PC-9 (cell line): ENCODE results near the gene RBAK. TPM values are rescaled to one million over a fixed set of nuclear protein-coding genes. Genes with fewer than 3 reads are reported as not detected.

Source experiments
- Bru-seq: library from RNA; stranded (reverse); fragments of 400-500 nt; gene quantifications from one replicate; lab custom pipeline; 2021; lab: Mats Ljungman, UMichigan
- BruChase-seq, 2 experiments: library from RNA; stranded (reverse); fragments of 400-500 nt; gene quantifications; one replicate each; lab custom pipeline; 2021; lab: Mats Ljungman, UMichigan
- BruUV-seq: library from RNA; stranded (reverse); fragments of 400-500 nt; replicated peaks from 2 replicates; lab custom pipeline; 2021; lab: Mats Ljungman, UMichigan
- CTCF ChIA-PET: fragments of 300-600 bp; sonication (Branson Sonifier 250); formaldehyde crosslinking; loops from one replicate; lab custom pipeline; 2022; ENCODE audit warnings: antibody characterized with exemption; lab: Charles Lee
- POLR2A ChIA-PET: fragments of 300-600 bp; sonication (Branson Sonifier 250); formaldehyde crosslinking; loops from one replicate; lab custom pipeline; 2022; ENCODE audit warnings: antibody characterized with exemption; ENCODE audit not compliant: unreplicated experiment; lab: Charles Lee
- DNase-seq, 2 experiments: peaks; one replicate each; pipeline versions ENCODE4 v3.0.0 to v3.0.0-alpha.2; 2015 to 2022; ENCODE audit warnings: mixed read lengths in 1 of 2
- H2AFZ ChIP-seq: fragments of 200-600 bp; sonication (generic); 2 replicates; pipeline ENCODE4 v1.8.1; 2017; ENCODE audit warnings: antibody characterized with exemption
- H3F3A ChIP-seq: fragments of 200-600 bp; sonication (generic); 2 replicates; pipeline ENCODE4 v1.8.1; 2017; ENCODE audit warnings: antibody characterized with exemption, mild to moderate bottlenecking, low read depth; ENCODE audit not compliant: insufficient read depth
- H3K27ac ChIP-seq: fragments of 200-600 bp; sonication (generic); 2 replicates; pipeline ENCODE4 v1.6.1; 2016; ENCODE audit warnings: mixed run types
- H3K27me3 ChIP-seq: fragments of 200-600 bp; sonication (generic); 2 replicates; pipeline ENCODE4 v1.6.1; 2016; ENCODE audit warnings: low read depth, mixed run types; ENCODE audit not compliant: insufficient read depth
- H3K36me3 ChIP-seq: fragments of 200-600 bp; sonication (generic); 2 replicates; pipeline ENCODE4 v1.6.1; 2016; ENCODE audit warnings: low read depth, mixed run types
- H3K4me1 ChIP-seq: fragments of 200-600 bp; sonication (generic); replicated peaks from 2 replicates; pipeline ENCODE4 v1.6.1; 2016; ENCODE audit warnings: mixed run types; ENCODE audit not compliant: insufficient read depth
- H3K4me2 ChIP-seq: fragments of 200-600 bp; sonication (generic); 2 replicates; pipeline ENCODE4 v1.6.1; 2017; ENCODE audit warnings: mixed run types
- H3K4me3 ChIP-seq: fragments of 200-600 bp; sonication (generic); 2 replicates; pipeline ENCODE4 v1.6.1; 2016; ENCODE audit warnings: mixed run types
- H3K79me2 ChIP-seq: fragments of 200-600 bp; sonication (generic); 2 replicates; pipeline ENCODE4 v1.6.1; 2017; ENCODE audit warnings: low read depth, mixed run types
- H3K9me2 ChIP-seq: fragments of 200-600 bp; sonication (generic); 2 replicates; pipeline ENCODE4 v1.8.1; 2017; ENCODE audit warnings: mild to moderate bottlenecking; ENCODE audit not compliant: insufficient read depth
- H3K9me3 ChIP-seq: fragments of 200-600 bp; sonication (generic); 2 replicates; pipeline ENCODE4 v1.8.1; 2016; ENCODE audit warnings: low read depth; ENCODE audit not compliant: insufficient read depth
- H4K20me1 ChIP-seq: fragments of 200-600 bp; sonication (generic); 2 replicates; pipeline ENCODE4 v1.8.1; 2017; ENCODE audit not compliant: insufficient read depth
- CTCF ChIP-seq: fragments of 200-600 bp; sonication (generic); conservative IDR thresholded peaks from 2 replicates; pipeline ENCODE4 v1.6.1; 2017; ENCODE audit warnings: mixed run types, antibody characterized with exemption, mild to moderate bottlenecking, moderate library complexity
- EZH2 ChIP-seq: fragments of 200-600 bp; sonication (generic); IDR thresholded peaks from 2 replicates; pipeline ENCODE4 v1.8.0; 2017; ENCODE audit warnings: antibody characterized with exemption, low read depth
- intact Hi-C: fragments of 100-400 bp; cut with micrococcal nuclease; formaldehyde crosslinking; loops from one replicate; pipeline ENCODE4 v1.10.0; 2022; ENCODE audit not compliant: unreplicated experiment
- long read RNA-seq: library from polyadenylated mRNA; stranded (forward); transcript quantifications from one replicate; pipeline ENCODE4 v2.0.0, GENCODE V29; 2022
- total RNA-seq: library from RNA; stranded (reverse); gene quantifications from 2 replicates; pipeline ENCODE4 v1.2.3, GENCODE V29; 2021

Gene RBAK
- total RNA-seq (10.1 and 12.4 TPM in 2 replicates), Bru-seq, nascent RNA (percentile 83 among the genes with signal in this experiment), BruChase-seq, experiment 1, labeled RNA remaining after a 2-hour chase (percentile 97 among the genes with signal in this experiment), BruChase-seq, experiment 2, labeled RNA remaining after a 6-hour chase (percentile 89 among the genes with signal in this experiment)
- long read RNA-seq, full-length matches to known transcripts: 3 of 6 reads
- long read RNA-seq, partial matches to known transcripts: 0 of 6 reads
- long read RNA-seq, other reads (novel, unspliced or antisense): 3 of 6 reads

- Histone ChIP-seq H3F3A (no peaks in the 10 kb centered on the region), H3K4me2 (peak within 1 kb of the TSS; percentile 74), H2AFZ (peak within 1 kb of the TSS; percentile 91), H3K79me2 (peaks cover 12% of the 10 kb centered on the region), H3K4me3 (peak within 1 kb of the TSS; percentile 83), H3K27ac (peak within 1 kb of the TSS; percentile 5; the same call in 1 of the 2 replicates), H3K27me3 (no peaks in the 10 kb centered on the region), H3K4me1 (0 out of 2 replicates have a peak, but pooled peaks cover 4% of the 10 kb centered on the region), H3K36me3 (peaks cover 28% of the 10 kb centered on the region), H3K9me3 (peaks cover 9% of the 10 kb centered on the region; the same call in 1 of the 2 replicates), H4K20me1 (no peaks in the 10 kb centered on the region), H3K9me2 (no peaks in the 10 kb centered on the region)
- ChIA-PET POLR2A (no interaction called here), CTCF (no interaction called here)
- BruUV-seq: no TSS peak
- DNase-seq: peak; percentile 83 to 88
- TF ChIP-seq EZH2 (no peak), CTCF (no peak)
- intact Hi-C loops: no loop called here
These were observed at the start of gene RBAK for GRCh38 chr7:5045558-5046396. Gene RBAK (plus strand): TSS chr7:5045860. CDS start chr7:5048077, 2,217 bp downstream.

- Histone ChIP-seq H3K9me3 (no peaks in the 10 kb centered on the region), H3K27ac (no peak overlapping the region), H3K4me1 (no peaks in the 10 kb centered on the region), H2AFZ (no peak overlapping the region), H3F3A (no peaks in the 10 kb centered on the region), H3K9me2 (no peaks in the 10 kb centered on the region), H3K27me3 (no peaks in the 10 kb centered on the region), H3K4me2 (no peak overlapping the region), H4K20me1 (no peaks in the 10 kb centered on the region), H3K4me3 (no peak overlapping the region), H3K79me2 (no peaks in the 10 kb centered on the region), H3K36me3 (no peaks in the 10 kb centered on the region)
- TF ChIP-seq CTCF (no peak), EZH2 (no peak)
- intact Hi-C loops: no loop called here
- ChIA-PET POLR2A (no interaction called here), CTCF (no interaction called here)
- no TSS peak for BruUV-seq
- no peak for DNase-seq
These were observed 48.9 kb upstream of the RBAK start for GRCh38 chr7:4996696-4997222.

GRCh38 chr7:4998244-4998643 lies 47.4 kb upstream of the RBAK start:
- Histone ChIP-seq H3F3A (no peaks in the 10 kb centered on the region), H3K36me3 (no peaks in the 10 kb centered on the region)
- CTCF ChIA-PET: no interaction called here

More at GRCh38 chr7:4998244-4998643, 47.4 kb upstream of the RBAK start:
- no peak overlapping the region for H2AFZ ChIP-seq
- H3K9me2 ChIP-seq: no peaks in the 10 kb centered on the region
- POLR2A ChIA-PET: no interaction called here
- no TSS peak for BruUV-seq
- H3K9me3 ChIP-seq: no peaks in the 10 kb centered on the region
- no peak overlapping the region for H3K27ac ChIP-seq
- H3K79me2 ChIP-seq: no peaks in the 10 kb centered on the region
- TF ChIP-seq EZH2: no peak
- TF ChIP-seq CTCF: no peak
- intact Hi-C loops: no loop called here
- no peaks in the 10 kb centered on the region for H3K27me3 ChIP-seq
- H4K20me1 ChIP-seq: no peaks in the 10 kb centered on the region
- H3K4me3 ChIP-seq: no peak overlapping the region
- DNase-seq: no peak
- no peak overlapping the region for H3K4me2 ChIP-seq
- no peaks in the 10 kb centered on the region for H3K4me1 ChIP-seq
